Breast epithelium (tissue), 3 donors: Measurements from ENCODE around the gene LYAR.

Source experiments
- POLR2A ChIP-seq: fragments of 450-650 bp; IDR thresholded peaks from one replicate; pipeline ENCODE4 v1.6.1; 2016; ENCODE audit warnings: antibody characterized with exemption, mild to moderate bottlenecking, moderate library complexity
- TF ChIP-seq, protein P1 (sequence below), 3 donors: fragments of 450-650 bp; IDR thresholded peaks; one replicate each; pipeline ENCODE4 v1.5.1; 2016 to 2017; ENCODE audit warnings: antibody characterized with exemption in 3 of 3, mild to moderate bottlenecking in 3 of 3, moderate library complexity in 3 of 3

DNA sequence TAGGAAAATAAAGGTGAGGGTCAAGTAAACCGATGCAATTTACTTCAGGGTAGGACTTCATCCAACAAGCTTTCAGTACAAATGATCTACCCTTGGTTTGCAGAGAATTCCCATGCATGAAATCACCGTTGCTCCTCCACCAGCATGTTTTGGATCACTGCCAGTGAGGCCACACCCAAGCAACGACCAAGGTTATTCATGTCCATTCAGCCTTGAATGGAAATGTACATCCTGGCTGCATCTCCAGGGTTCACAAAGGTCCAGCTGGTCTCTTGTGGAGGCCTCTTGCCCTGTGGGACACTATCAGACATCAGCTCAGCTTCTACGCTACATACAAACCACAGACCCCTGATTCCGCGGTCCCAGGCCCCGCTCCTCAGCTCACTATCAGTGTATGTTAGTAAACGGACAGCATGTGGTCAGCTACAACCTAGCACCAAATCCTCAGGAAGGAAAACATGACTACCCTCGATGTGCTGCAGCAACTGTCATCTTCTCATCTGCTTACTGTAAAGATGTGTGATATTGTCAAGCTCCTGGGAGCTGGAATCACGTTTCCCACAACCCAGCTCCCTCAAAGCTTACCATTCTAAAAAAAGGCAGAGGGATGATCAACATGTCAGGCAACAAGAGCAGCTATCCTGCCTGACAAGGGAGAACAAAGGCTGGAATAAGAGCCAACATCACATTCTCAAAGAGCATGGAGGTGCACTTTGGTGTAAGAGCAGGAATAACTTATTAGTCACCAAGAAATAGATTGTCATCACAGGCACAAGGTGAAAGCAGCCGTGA, 4.9 kb downstream of the LYAR start:
- TF ChIP-seq, protein P1, sequence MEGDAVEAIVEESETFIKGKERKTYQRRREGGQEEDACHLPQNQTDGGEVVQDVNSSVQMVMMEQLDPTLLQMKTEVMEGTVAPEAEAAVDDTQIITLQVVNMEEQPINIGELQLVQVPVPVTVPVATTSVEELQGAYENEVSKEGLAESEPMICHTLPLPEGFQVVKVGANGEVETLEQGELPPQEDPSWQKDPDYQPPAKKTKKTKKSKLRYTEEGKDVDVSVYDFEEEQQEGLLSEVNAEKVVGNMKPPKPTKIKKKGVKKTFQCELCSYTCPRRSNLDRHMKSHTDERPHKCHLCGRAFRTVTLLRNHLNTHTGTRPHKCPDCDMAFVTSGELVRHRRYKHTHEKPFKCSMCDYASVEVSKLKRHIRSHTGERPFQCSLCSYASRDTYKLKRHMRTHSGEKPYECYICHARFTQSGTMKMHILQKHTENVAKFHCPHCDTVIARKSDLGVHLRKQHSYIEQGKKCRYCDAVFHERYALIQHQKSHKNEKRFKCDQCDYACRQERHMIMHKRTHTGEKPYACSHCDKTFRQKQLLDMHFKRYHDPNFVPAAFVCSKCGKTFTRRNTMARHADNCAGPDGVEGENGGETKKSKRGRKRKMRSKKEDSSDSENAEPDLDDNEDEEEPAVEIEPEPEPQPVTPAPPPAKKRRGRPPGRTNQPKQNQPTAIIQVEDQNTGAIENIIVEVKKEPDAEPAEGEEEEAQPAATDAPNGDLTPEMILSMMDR (IDR thresholded peaks at IDR 0.05) = no peak
- no peak for TF ChIP-seq POLR2A
